ENCODE data around the gene ERBB2.

ERBB2 gene

GRCh38 chr17:39732586-39732985 lies 32.7 kb downstream of the ERBB2 start:
- Histone ChIP-seq H3K27ac (no peak overlapping the region), H3K9ac (no peak overlapping the region), H3K27me3 (ENCODE audit: insufficient read depth, low read depth) (no peaks in the 10 kb centered on the region), H3K4me3 (IDR thresholded peaks at IDR 0.05; ENCODE audit: insufficient read depth, low read depth, low read length) (no peak overlapping the region), H2AFZ (ENCODE audit: low read depth) (no peak overlapping the region), H4K20me1 (ENCODE audit: insufficient read depth) (no peaks in the 10 kb centered on the region), H3K4me2 (no peak overlapping the region), H3K36me3 (ENCODE audit: insufficient read depth) (no peaks in the 10 kb centered on the region), H3K79me2 (ENCODE audit: insufficient read depth, low read depth) (peaks cover 13% of the 10 kb centered on the region), H3K4me1 (ENCODE audit: low read depth, poor library complexity, severe bottlenecking) (peaks cover 26% of the 10 kb centered on the region)
- no peak for TF ChIP-seq CTCF (conservative IDR thresholded peaks at IDR 0.05; ENCODE audit: low read depth, low read length)

- Histone ChIP-seq H2AFZ (ENCODE audit: low read depth) (no peak overlapping the region), H3K4me2 (no peak overlapping the region), H3K27ac (no peak overlapping the region), H3K27me3 (ENCODE audit: insufficient read depth, low read depth) (no peaks in the 10 kb centered on the region), H3K36me3 (ENCODE audit: insufficient read depth) (no peaks in the 10 kb centered on the region), H3K4me3 (IDR thresholded peaks at IDR 0.05; ENCODE audit: insufficient read depth, low read depth, low read length) (no peak overlapping the region), H3K9ac (no peak overlapping the region), H3K4me1 (ENCODE audit: low read depth, poor library complexity, severe bottlenecking) (peaks cover 31% of the 10 kb centered on the region), H3K79me2 (ENCODE audit: insufficient read depth, low read depth) (no peaks in the 10 kb centered on the region), H4K20me1 (ENCODE audit: insufficient read depth) (no peaks in the 10 kb centered on the region)
- TF ChIP-seq CTCF (conservative IDR thresholded peaks at IDR 0.05; ENCODE audit: low read depth, low read length): no peak
Measured at GRCh38 chr17:39735882-39736281, 36.0 kb downstream of the ERBB2 start.

- H3K27ac ChIP-seq: no peak overlapping the region
Measured at GRCh38 chr17:39736319-39737165, 36.7 kb downstream of the ERBB2 start.

GRCh38 chr17:39737206-39737759 lies 37.4 kb downstream of the ERBB2 start:
- no peak overlapping the region for H3K27ac ChIP-seq
- no peaks in the 10 kb centered on the region for H4K20me1 ChIP-seq (ENCODE audit: insufficient read depth)
- H3K9ac ChIP-seq: no peak overlapping the region; the same call in 1 of the 2 replicates
- H2AFZ ChIP-seq (ENCODE audit: low read depth): peak overlapping the region; percentile 72; the same call in 1 of the 2 replicates
- no peak overlapping the region for H3K4me3 ChIP-seq (IDR thresholded peaks at IDR 0.05; ENCODE audit: insufficient read depth, low read depth, low read length)
- TF ChIP-seq CTCF (conservative IDR thresholded peaks at IDR 0.05; ENCODE audit: low read depth, low read length): no peak
- no peaks in the 10 kb centered on the region for H3K79me2 ChIP-seq (ENCODE audit: insufficient read depth, low read depth)
- H3K36me3 ChIP-seq (ENCODE audit: insufficient read depth): no peaks in the 10 kb centered on the region
- H3K4me1 ChIP-seq (ENCODE audit: low read depth, poor library complexity, severe bottlenecking): peaks cover 27% of the 10 kb centered on the region
- H3K27me3 ChIP-seq (ENCODE audit: insufficient read depth, low read depth): no peaks in the 10 kb centered on the region
- peak overlapping the region; percentile 84 for H3K4me2 ChIP-seq

More at GRCh38 chr17:39736319-39737165, 36.7 kb downstream of the ERBB2 start:
- no peaks in the 10 kb centered on the region for H3K79me2 ChIP-seq (ENCODE audit: insufficient read depth, low read depth)
- peaks cover 27% of the 10 kb centered on the region for H3K4me1 ChIP-seq (ENCODE audit: low read depth, poor library complexity, severe bottlenecking)
- no peaks in the 10 kb centered on the region for H3K27me3 ChIP-seq (ENCODE audit: insufficient read depth, low read depth)
- H2AFZ ChIP-seq (ENCODE audit: low read depth): no peak overlapping the region
- no peaks in the 10 kb centered on the region for H3K36me3 ChIP-seq (ENCODE audit: insufficient read depth)
- H4K20me1 ChIP-seq (ENCODE audit: insufficient read depth): no peaks in the 10 kb centered on the region
- no peak overlapping the region for H3K4me3 ChIP-seq (IDR thresholded peaks at IDR 0.05; ENCODE audit: insufficient read depth, low read depth, low read length)
- TF ChIP-seq CTCF (conservative IDR thresholded peaks at IDR 0.05; ENCODE audit: low read depth, low read length): no peak
- no peak overlapping the region for H3K9ac ChIP-seq
- H3K4me2 ChIP-seq: no peak overlapping the region; the same call in 1 of the 2 replicates
